OCI-LY1 (cell line): Measurements from ENCODE around the gene NTPCR.

Experiments
- H2AFZ ChIP-seq: fragments of 200-600 bp; sonication (generic), shearing (Covaris generic); 2 replicates; pipeline ENCODE4 v1.6.0; 2014; ENCODE audit warnings: antibody characterized with exemption, mild to moderate bottlenecking, low read length
- H3F3A ChIP-seq: fragments of 200-600 bp; sonication (generic), shearing (Covaris generic); 2 replicates; pipeline ENCODE4 v1.6.0; 2014; ENCODE audit warnings: mild to moderate bottlenecking, antibody characterized with exemption, low read length, moderate library complexity; ENCODE audit not compliant: insufficient read depth
- H3K27ac ChIP-seq: fragments of 200-600 bp; sonication (generic); 2 replicates; pipeline ENCODE4 v1.5.1; 2014; ENCODE audit warnings: low read length, mixed run types, mild to moderate bottlenecking, low read depth; ENCODE audit not compliant: poor library complexity, severe bottlenecking
- H3K27me3 ChIP-seq: fragments of 200-600 bp; sonication (generic); 2 replicates; pipeline ENCODE4 v1.6.0; 2014; ENCODE audit warnings: antibody characterized with exemption, mild to moderate bottlenecking, low read length, moderate library complexity; ENCODE audit not compliant: insufficient read depth
- H3K36me3 ChIP-seq: fragments of 200-600 bp; sonication (generic); 2 replicates; pipeline ENCODE4 v1.6.1; 2014; ENCODE audit warnings: mild to moderate bottlenecking, antibody characterized with exemption, low read length, moderate library complexity, mixed read lengths; ENCODE audit not compliant: insufficient read depth
- H3K4me1 ChIP-seq: fragments of 200-600 bp; sonication (generic); 2 replicates; pipeline ENCODE4 v1.5.1; 2014; ENCODE audit warnings: mild to moderate bottlenecking, low read length, moderate library complexity; ENCODE audit not compliant: insufficient read depth, severe bottlenecking
- H3K4me2 ChIP-seq: fragments of 200-600 bp; sonication (generic), shearing (Covaris generic); 2 replicates; pipeline ENCODE4 v1.6.1; 2014; ENCODE audit warnings: low read length
- H3K4me3 ChIP-seq: fragments of 200-600 bp; sonication (generic); 2 replicates; pipeline ENCODE4 v1.5.1; 2014; ENCODE audit warnings: low read length, low read depth, mild to moderate bottlenecking, mixed read lengths; ENCODE audit not compliant: poor library complexity, severe bottlenecking
- H3K79me2 ChIP-seq: fragments of 200-600 bp; shearing (Covaris generic); 2 replicates; pipeline ENCODE4 v1.6.1; 2016; ENCODE audit warnings: mixed run types, low read length, mixed read lengths; ENCODE audit not compliant: insufficient read depth
- H3K9ac ChIP-seq: fragments of 200-600 bp; sonication (generic), shearing (Covaris generic); 2 replicates; pipeline ENCODE4 v1.6.1; 2014; ENCODE audit warnings: mild to moderate bottlenecking, low read length, mixed read lengths
- H3K9me2 ChIP-seq: fragments of 200-600 bp; sonication (generic), shearing (Covaris generic); 2 replicates; pipeline ENCODE4 v1.6.1; 2014; ENCODE audit warnings: low read depth, mild to moderate bottlenecking, low read length, mixed read lengths
- H3K9me3 ChIP-seq: fragments of 200-600 bp; shearing (Covaris generic); 2 replicates; pipeline ENCODE4 v1.6.1; 2014; ENCODE audit warnings: low read length, mixed read lengths
- H4K20me1 ChIP-seq: fragments of 200-600 bp; sonication (generic), shearing (Covaris generic); 2 replicates; pipeline ENCODE4 v1.6.0; 2016; ENCODE audit warnings: mild to moderate bottlenecking, low read length; ENCODE audit not compliant: insufficient read depth
- CTCF ChIP-seq: fragments of 200-600 bp; sonication (generic), shearing (Covaris generic); IDR thresholded peaks from 2 replicates; pipeline ENCODE4 v1.5.1; 2017; ENCODE audit warnings: mild to moderate bottlenecking, antibody characterized with exemption, low read length, moderate library complexity, mixed read lengths
- EZH2 ChIP-seq: fragments of 200-600 bp; sonication (generic), shearing (Covaris generic); IDR thresholded peaks from 2 replicates; pipeline ENCODE4 v1.8.0; 2017; ENCODE audit warnings: borderline replicate concordance, mixed run types, mild to moderate bottlenecking, antibody characterized with exemption, low read length, moderate library complexity, mixed read lengths

The NTPCR gene

GRCh38 chr1:232995189-232995588 lies 44.8 kb downstream of the NTPCR start:
- TF ChIP-seq CTCF (no peak), EZH2 (no peak)
- Histone ChIP-seq H3K4me1 (no peaks in the 10 kb centered on the region), H3K4me3 (no peak overlapping the region), H3K27me3 (no peaks in the 10 kb centered on the region), H3K4me2 (no peak overlapping the region), H3K9me3 (0 out of 2 replicates have a peak, but pooled peaks cover 2% of the 10 kb centered on the region), H3K79me2 (no peaks in the 10 kb centered on the region), H3K9me2 (no peaks in the 10 kb centered on the region), H3K36me3 (0 out of 2 replicates have a peak, but pooled peaks cover 4% of the 10 kb centered on the region), H4K20me1 (no peaks in the 10 kb centered on the region), H2AFZ (no peak overlapping the region), H3K9ac (no peak overlapping the region), H3F3A (no peaks in the 10 kb centered on the region), H3K27ac (no peak overlapping the region)

GRCh38 chr1:232996143-232996542 lies 45.7 kb downstream of the NTPCR start:
- no peaks in the 10 kb centered on the region for H3F3A ChIP-seq
- H3K9me3 ChIP-seq = 0 out of 2 replicates have a peak, but pooled peaks cover 2% of the 10 kb centered on the region
- no peak overlapping the region for H3K27ac ChIP-seq
- H3K9me2 ChIP-seq = no peaks in the 10 kb centered on the region
- H3K4me3 ChIP-seq = no peak overlapping the region
- no peaks in the 10 kb centered on the region for H3K4me1 ChIP-seq
- no peak for TF ChIP-seq CTCF
- no peak for TF ChIP-seq EZH2
- no peaks in the 10 kb centered on the region for H3K79me2 ChIP-seq
- H2AFZ ChIP-seq = no peak overlapping the region
- 0 out of 2 replicates have a peak, but pooled peaks cover 4% of the 10 kb centered on the region for H3K36me3 ChIP-seq
- no peak overlapping the region for H3K9ac ChIP-seq
- no peaks in the 10 kb centered on the region for H4K20me1 ChIP-seq
- no peak overlapping the region for H3K4me2 ChIP-seq
- H3K27me3 ChIP-seq = no peaks in the 10 kb centered on the region

- no peaks in the 10 kb centered on the region for H3F3A ChIP-seq
- 0 out of 2 replicates have a peak, but pooled peaks cover 2% of the 10 kb centered on the region for H3K9me3 ChIP-seq
- H3K4me1 ChIP-seq = no peaks in the 10 kb centered on the region
- H4K20me1 ChIP-seq = no peaks in the 10 kb centered on the region
- H3K27me3 ChIP-seq = no peaks in the 10 kb centered on the region
- no peaks in the 10 kb centered on the region for H3K9me2 ChIP-seq
- no peak overlapping the region for H3K27ac ChIP-seq
- H3K4me3 ChIP-seq = no peak overlapping the region
- TF ChIP-seq EZH2 = no peak
- no peak for TF ChIP-seq CTCF
- H3K4me2 ChIP-seq = no peak overlapping the region
- no peak overlapping the region for H2AFZ ChIP-seq
- no peaks in the 10 kb centered on the region for H3K79me2 ChIP-seq
- H3K9ac ChIP-seq = no peak overlapping the region
- 0 out of 2 replicates have a peak, but pooled peaks cover 4% of the 10 kb centered on the region for H3K36me3 ChIP-seq
Measured at GRCh38 chr1:232998138-232998537, 47.7 kb downstream of the NTPCR start.
